GM23338 (cell line): ENCODE data around the gene CCNY.

Experiments used
- CREB1 ChIP-seq: fragments of 250-450 bp; sonication (Bioruptor Pico); IDR thresholded peaks from 2 replicates; pipeline ENCODE4 v1.5.0; 2020; ENCODE audit warnings: low read depth, mild to moderate bottlenecking, moderate library complexity
- CTCF ChIP-seq, 2 experiments: fragments of 200-600 bp in 1 of 2; sonication (generic) in 1 of 2; conservative IDR thresholded peaks; 2 replicates each; pipeline versions ENCODE4 v1.5.1 to v1.6.1; 2016 to 2017; ENCODE audit warnings: antibody characterized with exemption in 2 of 2, low read depth in 2 of 2, mild to moderate bottlenecking in 2 of 2, moderate library complexity in 1 of 2
- ETS1 ChIP-seq: IDR thresholded peaks from 2 replicates; pipeline ENCODE4 v1.6.1; 2016; ENCODE audit warnings: antibody characterized with exemption
- EZH2 ChIP-seq: fragments of 200-600 bp; sonication (generic); IDR thresholded peaks from one replicate; pipeline ENCODE4 v1.8.0; 2017; ENCODE audit warnings: antibody characterized with exemption, mild to moderate bottlenecking, low read depth; ENCODE audit not compliant: unreplicated experiment
- EZH2phosphoT487 ChIP-seq: fragments of 200-600 bp; sonication (generic); IDR thresholded peaks from one replicate; pipeline ENCODE4 v1.8.1; 2018; ENCODE audit warnings: antibody characterized with exemption; ENCODE audit not compliant: unreplicated experiment
- JUNB ChIP-seq: IDR thresholded peaks from one replicate; pipeline ENCODE4 v1.6.1; 2016; ENCODE audit warnings: antibody characterized with exemption; ENCODE audit not compliant: unreplicated experiment
- POLR2AphosphoS5 ChIP-seq: IDR thresholded peaks from 2 replicates; pipeline ENCODE4 v1.6.1; 2016; ENCODE audit warnings: antibody characterized with exemption, low read depth
- REST ChIP-seq: IDR thresholded peaks from one replicate; pipeline ENCODE4 v1.6.1; 2018; ENCODE audit warnings: antibody characterized with exemption; ENCODE audit not compliant: unreplicated experiment
- STAT1 ChIP-seq: IDR thresholded peaks from one replicate; pipeline ENCODE4 v1.6.1; 2016; ENCODE audit warnings: antibody characterized with exemption; ENCODE audit not compliant: unreplicated experiment
- ZNF114 ChIP-seq: fragments of 250-450 bp; sonication (Bioruptor Pico); IDR thresholded peaks from 2 replicates; pipeline ENCODE4 v1.5.0; 2020; ENCODE audit warnings: mild to moderate bottlenecking, moderate library complexity
- ZNF331 ChIP-seq: fragments of 250-450 bp; sonication (Bioruptor Pico); IDR thresholded peaks from 2 replicates; pipeline ENCODE4 v1.5.0; 2020; ENCODE audit warnings: low read depth, mild to moderate bottlenecking, moderate library complexity

- TF ChIP-seq CTCF (conservative IDR thresholded peaks at IDR 0.05; ENCODE audit: low read depth in 2 of 2): no peak
- TF ChIP-seq EZH2phosphoT487: no peak
- no peak for TF ChIP-seq CREB1 (CRISPR knock-in tag)
- TF ChIP-seq POLR2AphosphoS5: no peak
- TF ChIP-seq EZH2: no peak
- no peak for TF ChIP-seq REST
- no peak for TF ChIP-seq ETS1
- TF ChIP-seq STAT1: no peak
- no peak for TF ChIP-seq ZNF114
- TF ChIP-seq ZNF331 (CRISPR knock-in tag): no peak
- no peak for TF ChIP-seq JUNB
Observed at GRCh38 chr10:35606430-35606829, 270.1 kb downstream of the CCNY start.
